Body of pancreas (tissue), 4 donors: ENCODE results near the gene SEC31B. TPM values are rescaled to one million over a fixed set of nuclear protein-coding genes. Genes with fewer than 3 reads are reported as not detected.

Experiments
- ATAC-seq: fragments of 150-250 bp; one replicate; pipeline ENCODE4 v1.9.1; 2016
- DNase-seq, 4 donors: peaks; one replicate each; pipeline ENCODE4 v3.0.0-alpha.2; 2019
- H3K27ac ChIP-seq, 4 donors: fragments of 200-600 bp; sonication (generic); 1 replicate in 3 of 4; 2 replicates in 1 of 4; pipeline versions ENCODE4 v1.5.1 to v1.6.1; 2016 to 2019; ENCODE audit warnings: mild to moderate bottlenecking in 1 of 4, mixed read lengths in 1 of 4, moderate library complexity in 1 of 4
- H3K27me3 ChIP-seq, 2 donors: fragments of 200-600 bp; sonication (generic); one replicate each; pipeline ENCODE4 v1.6.0; 2016; ENCODE audit warnings: mild to moderate bottlenecking in 1 of 2
- H3K36me3 ChIP-seq, 2 donors: fragments of 200-600 bp; sonication (generic); replicated peaks in 1 of 2; 2 replicates each; pipeline ENCODE4 v1.5.1; 2016; ENCODE audit warnings: low read depth in 2 of 2; ENCODE audit not compliant: insufficient read depth in 1 of 2
- H3K4me1 ChIP-seq: fragments of 200-600 bp; sonication (generic); one replicate; pipeline ENCODE4 v1.6.0; 2016
- H3K4me3 ChIP-seq, 2 donors: fragments of 200-600 bp; sonication (generic); 1 replicate in 1 of 2; 2 replicates in 1 of 2; pipeline ENCODE4 v1.5.1; 2016 to 2019
- H3K9me3 ChIP-seq, 3 donors: fragments of 200-600 bp; sonication (generic); 1 replicate in 2 of 3; 2 replicates in 1 of 3; pipeline ENCODE4 v1.5.1; 2016
- CTCF ChIP-seq, 7 experiments: fragments of 450-650 bp in 4 of 7; fragments of 200-600 bp in 3 of 7; sonication (generic) in 3 of 7; IDR thresholded peaks; one replicate each; pipeline ENCODE4 v1.5.1; 2016 to 2019; ENCODE audit warnings: antibody characterized with exemption in 7 of 7
- POLR2A ChIP-seq, 3 donors: fragments of 450-650 bp; IDR thresholded peaks; one replicate each; pipeline ENCODE4 v1.6.1; 2016; ENCODE audit warnings: antibody characterized with exemption in 3 of 3, mild to moderate bottlenecking in 2 of 3
- WGBS, 2 donors: methylation state at CpG; one replicate each; pipeline ENCODE4 v1.1.5; 2017; 5-methylcytosine and 5-hydroxymethylcytosine counted together
- intact Hi-C: fragments of 100-400 bp; cut with DNase I; formaldehyde crosslinking; loops from one replicate; pipeline ENCODE4 v1.15.1; 2023
- total RNA-seq, 2 donors: library from RNA; depleted of rRNA; stranded (reverse); fragments of >200 nt; gene quantifications; one replicate each; pipeline ENCODE4 v1.1.0, GENCODE V29; 2016

Gene SEC31B
- total RNA-seq, 2 donors from 2014 or later: 4.3 to 6.5 TPM

DNA sequence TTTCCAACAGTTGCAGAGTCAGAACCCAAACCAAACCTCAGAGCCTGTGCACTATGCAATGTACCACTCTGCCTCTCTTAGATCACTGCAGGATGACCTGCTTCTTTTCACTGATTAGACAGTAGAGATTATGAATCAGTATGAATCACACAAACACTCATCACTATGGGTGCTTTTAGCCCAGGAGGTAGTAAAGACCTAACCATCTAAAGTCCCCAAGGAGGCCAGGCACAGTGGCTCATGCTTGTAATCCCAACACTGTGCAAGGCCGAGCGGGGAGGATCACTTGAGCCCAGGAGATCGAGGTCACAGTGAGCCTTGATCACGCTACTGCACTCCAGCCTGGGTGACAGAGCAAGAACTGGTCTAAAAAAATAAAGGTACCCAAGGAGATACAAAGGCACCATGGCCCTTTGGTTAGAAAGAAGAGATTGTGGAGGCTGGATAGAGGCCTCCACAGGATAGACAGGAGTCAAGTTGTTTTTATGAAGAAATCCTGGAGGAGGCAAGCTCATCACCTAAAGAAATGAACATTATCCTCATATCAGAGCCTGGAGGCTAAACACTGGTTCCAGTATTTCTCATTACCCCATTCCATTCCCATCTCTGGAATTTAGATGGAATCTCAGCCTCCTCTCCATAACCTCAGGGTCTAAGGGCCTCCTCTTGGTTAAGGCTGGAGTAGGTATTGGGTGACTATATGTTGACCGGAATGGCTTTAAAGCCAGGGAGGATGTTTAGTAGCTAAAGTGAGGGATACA lies 12.9 kb downstream of the SEC31B start:
- no peaks in the 10 kb centered on the region for H3K27me3 ChIP-seq
- ATAC-seq (no peak), DNase-seq (no peak)
- H3K4me1 ChIP-seq: peaks cover 6% of the 10 kb centered on the region
- intact Hi-C loops: no loop called here
- TF ChIP-seq POLR2A (IDR thresholded peaks at IDR 0.05): no peak
- no peak for TF ChIP-seq CTCF (IDR thresholded peaks at IDR 0.05)
- no peak overlapping the region for H3K4me3 ChIP-seq
- 94 to 98% methylated on average over 5 of the region's 5 CpGs for WGBS, 2 donors
- no peak overlapping the region for H3K27ac ChIP-seq
- H3K36me3 ChIP-seq: no peaks in the 10 kb centered on the region
- H3K9me3 ChIP-seq: no peaks in the 10 kb centered on the region

DNA sequence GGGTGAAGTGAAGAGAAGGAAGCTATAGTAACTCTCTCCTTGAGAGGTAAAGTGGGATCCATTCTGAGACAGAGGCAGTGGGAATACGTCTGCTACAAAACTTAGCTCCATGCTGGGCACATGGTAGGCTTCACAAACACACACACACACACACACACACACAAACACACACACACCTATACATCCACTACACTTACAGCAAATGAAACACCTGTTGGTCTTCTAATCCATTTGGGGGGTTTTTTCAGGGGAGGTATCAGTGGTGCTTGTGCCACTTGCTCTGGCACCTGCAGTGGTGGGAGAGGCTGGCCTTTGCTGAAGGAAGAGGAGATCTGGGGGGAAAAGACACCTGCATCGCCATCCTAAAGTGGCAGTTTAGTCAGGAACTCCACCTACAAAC lies 14.5 kb downstream of the SEC31B start:
- intact Hi-C loops: no loop called here
- DNase-seq (no peak), ATAC-seq (no peak)
- peaks cover 1% of the 10 kb centered on the region for H3K4me1 ChIP-seq
- TF ChIP-seq POLR2A (IDR thresholded peaks at IDR 0.05) (no peak), CTCF (IDR thresholded peaks at IDR 0.05) (no peak)
- H3K27ac ChIP-seq: no peak overlapping the region
- WGBS, 2 donors: 83 to 84% methylated on average over 2 of the region's 2 CpGs
- H3K36me3 ChIP-seq: no peaks in the 10 kb centered on the region
- H3K9me3 ChIP-seq: no peaks in the 10 kb centered on the region
- no peaks in the 10 kb centered on the region for H3K27me3 ChIP-seq
- H3K4me3 ChIP-seq: no peak overlapping the region

GRCh38 chr10:100504096-100504495 lies 15.6 kb downstream of the SEC31B start:
- ATAC-seq (no peak), DNase-seq (no peak)
- no peak overlapping the region for H3K4me3 ChIP-seq
- 18 to 26% methylated on average over 5 of the region's 5 CpGs for WGBS, 2 donors
- no peaks in the 10 kb centered on the region for H3K4me1 ChIP-seq
- intact Hi-C loops: no loop called here
- TF ChIP-seq CTCF (IDR thresholded peaks at IDR 0.05) (no peak), POLR2A (IDR thresholded peaks at IDR 0.05) (no peak)
- H3K36me3 ChIP-seq: no peaks in the 10 kb centered on the region
- no peak overlapping the region for H3K27ac ChIP-seq
- H3K9me3 ChIP-seq: no peaks in the 10 kb centered on the region
- H3K27me3 ChIP-seq: no peaks in the 10 kb centered on the region

DNA sequence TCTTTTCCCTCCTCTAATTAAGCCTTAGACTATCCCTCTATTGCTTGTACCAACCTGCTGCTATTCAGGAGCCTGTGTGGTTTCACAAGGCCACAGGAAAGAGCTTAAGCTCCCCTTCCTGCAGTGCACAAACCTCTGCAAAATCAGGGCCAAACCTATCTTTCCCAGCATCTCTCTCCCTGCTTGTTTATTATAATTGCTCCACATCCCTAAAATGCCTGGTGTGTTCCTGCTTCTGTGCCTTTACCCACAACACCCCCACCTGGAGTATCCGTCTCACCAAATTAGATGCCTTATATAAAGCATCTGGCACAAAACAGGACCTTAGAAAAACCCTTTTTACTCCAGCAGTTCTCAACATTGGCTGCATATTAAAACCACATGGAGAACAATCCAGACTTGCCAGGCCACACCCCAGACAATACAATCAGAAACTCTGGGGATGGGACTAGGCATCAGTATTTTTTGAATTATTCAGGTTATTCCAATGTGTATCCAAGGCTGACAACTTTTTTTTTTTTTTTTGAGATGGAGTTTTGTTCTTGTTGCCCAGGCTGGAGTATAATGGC lies 16.7 kb downstream of the SEC31B start:
- H3K4me1 ChIP-seq: no peaks in the 10 kb centered on the region
- DNase-seq: no peak
- H3K36me3 ChIP-seq: no peaks in the 10 kb centered on the region
- H3K9me3 ChIP-seq: no peaks in the 10 kb centered on the region
- H3K27ac ChIP-seq: no peak overlapping the region
- no peak for ATAC-seq
- intact Hi-C loops: no loop called here
- 88 to 92% methylated on average over 1 of the region's 1 CpG for WGBS, 2 donors
- TF ChIP-seq CTCF (IDR thresholded peaks at IDR 0.05) (no peak), POLR2A (IDR thresholded peaks at IDR 0.05) (no peak)
- H3K4me3 ChIP-seq: no peak overlapping the region
- H3K27me3 ChIP-seq: no peaks in the 10 kb centered on the region

DNA sequence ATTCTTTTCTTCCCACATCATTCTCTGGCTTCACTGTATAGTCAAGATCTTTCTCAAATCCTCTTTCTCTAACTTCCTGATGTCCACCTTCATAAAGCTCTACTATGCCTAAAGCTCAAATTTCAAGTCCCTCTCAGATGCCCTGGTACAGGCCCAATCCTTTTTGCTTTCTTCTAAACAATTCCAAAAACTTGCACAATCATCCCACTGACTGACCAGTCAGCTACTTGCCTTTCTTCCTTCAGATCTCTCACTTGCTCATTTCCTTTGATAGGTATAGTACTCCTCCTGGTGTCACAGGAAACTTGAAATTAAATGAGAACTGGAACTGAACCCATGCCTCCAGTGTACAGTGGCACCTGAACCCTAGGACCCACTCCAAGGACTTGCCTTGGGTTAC lies 18.2 kb downstream of the SEC31B start:
- no peaks in the 10 kb centered on the region for H3K9me3 ChIP-seq
- intact Hi-C loops: no loop called here
- no peaks in the 10 kb centered on the region for H3K27me3 ChIP-seq
- H3K36me3 ChIP-seq: no peaks in the 10 kb centered on the region
- TF ChIP-seq POLR2A (IDR thresholded peaks at IDR 0.05) (no peak), CTCF (IDR thresholded peaks at IDR 0.05) (no peak)
- no peak for DNase-seq
- H3K27ac ChIP-seq: no peak overlapping the region
- no peaks in the 10 kb centered on the region for H3K4me1 ChIP-seq
- H3K4me3 ChIP-seq: no peak overlapping the region
- no peak for ATAC-seq
